Tibial nerve (tissue), 4 donors: ENCODE measurements around the gene MARVELD1. TPM values are rescaled to one million over a fixed set of nuclear protein-coding genes. Genes with fewer than 3 reads are reported as not detected.
A peak's percentile ranks its signal among the peaks of the same experiment; 100 is the strongest.

Source experiments
- DNase-seq, 2 donors: peaks; one replicate each; pipeline ENCODE4 v3.0.0-alpha.2; 2019; ENCODE audit warnings: low spot score in 2 of 2
- H3K27ac ChIP-seq, 4 donors: fragments of 200-600 bp; sonication (generic) in 3 of 4; one replicate each; pipeline ENCODE4 v1.5.1; 2017 to 2019; ENCODE audit warnings: mild to moderate bottlenecking in 1 of 4
- H3K27me3 ChIP-seq, 2 donors: fragments of 200-600 bp; sonication (generic) in 1 of 2; one replicate each; pipeline versions ENCODE4 v1.5.1 to v1.6.0; 2017 to 2019
- H3K36me3 ChIP-seq, 3 donors: fragments of 200-600 bp; sonication (generic); one replicate each; pipeline ENCODE4 v1.5.1; 2018 to 2019
- H3K4me1 ChIP-seq, 4 donors: fragments of 200-600 bp; sonication (generic) in 3 of 4; one replicate each; pipeline ENCODE4 v1.5.1; 2017 to 2019
- H3K4me3 ChIP-seq, 4 donors: fragments of 200-600 bp; sonication (generic) in 3 of 4; one replicate each; pipeline ENCODE4 v1.5.1; 2017 to 2019; ENCODE audit warnings: mild to moderate bottlenecking in 1 of 4, moderate library complexity in 1 of 4
- H3K9me3 ChIP-seq, 4 donors: fragments of 200-600 bp; sonication (generic) in 3 of 4; one replicate each; pipeline ENCODE4 v1.5.1; 2017 to 2019
- EP300 ChIP-seq, 2 donors: sonication (generic); formaldehyde crosslinking; IDR thresholded peaks; one replicate each; pipeline ENCODE4 v1.6.1; 2017; ENCODE audit warnings: antibody characterized with exemption in 2 of 2, mild to moderate bottlenecking in 1 of 2
- POLR2A ChIP-seq, 2 donors: fragments of 450-650 bp; IDR thresholded peaks; one replicate each; pipeline ENCODE4 v1.6.1; 2017; ENCODE audit warnings: antibody characterized with exemption in 2 of 2, mild to moderate bottlenecking in 2 of 2, moderate library complexity in 2 of 2
- WGBS, 2 donors: methylation state at CpG; one replicate each; pipeline ENCODE4 v1.1.5; 2018; 5-methylcytosine and 5-hydroxymethylcytosine counted together
- total RNA-seq, 4 donors: library from RNA; depleted of rRNA; stranded (reverse); fragments of >200 nt; gene quantifications; one replicate each; pipeline ENCODE4 v1.1.0, GENCODE V29; 2016
- TF ChIP-seq, protein P1 (sequence below), 5 experiments: fragments of 200-600 bp in 3 of 5; fragments of 450-650 bp in 2 of 5; sonication (generic) in 3 of 5; IDR thresholded peaks; one replicate each; pipeline ENCODE4 v1.5.1; 2016 to 2019; ENCODE audit warnings: antibody characterized with exemption in 5 of 5, mild to moderate bottlenecking in 3 of 5, moderate library complexity in 2 of 5

Gene MARVELD1
- 10 to 100 TPM; 28.0 to 45.3 (median 42.2) TPM for total RNA-seq

DNA sequence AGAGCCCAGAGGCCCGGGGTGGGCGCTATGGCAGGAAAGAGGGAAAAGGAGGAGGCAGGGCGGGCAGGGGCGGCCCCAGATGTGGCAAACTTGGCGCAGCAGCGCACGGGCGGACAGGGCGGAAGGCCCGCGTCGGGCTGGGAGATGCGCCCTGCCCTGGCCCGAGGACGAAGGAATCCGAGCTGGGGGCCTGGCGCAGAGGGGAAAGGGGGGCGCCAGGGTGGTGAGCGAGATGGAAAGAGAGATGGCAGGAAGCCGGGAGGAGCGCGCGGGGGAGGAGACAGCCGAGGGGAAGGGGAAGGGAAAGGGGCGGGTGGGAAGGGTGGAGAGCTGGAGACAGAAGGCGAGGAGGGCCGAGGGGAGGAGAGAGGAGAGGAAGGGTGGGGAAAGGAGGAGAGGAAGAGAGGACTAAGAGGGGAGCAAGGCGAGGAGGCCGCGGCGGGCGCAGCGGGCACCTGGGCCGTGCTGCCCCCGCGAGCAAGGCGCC lies at the start of gene MARVELD1:
TSS of gene MARVELD1 (plus strand) at position 392 of the 487 bp plus-strand sequence. CDS start 147 bp downstream, outside the sequence.
- H3K9me3 ChIP-seq, result no peaks in the 10 kb centered on the region
- H3K4me3 ChIP-seq, result peak within 1 kb of the TSS; percentile 41 to 82 (median 68)
- peak; percentile 69 to 76 for DNase-seq
- TF ChIP-seq, protein P1, sequence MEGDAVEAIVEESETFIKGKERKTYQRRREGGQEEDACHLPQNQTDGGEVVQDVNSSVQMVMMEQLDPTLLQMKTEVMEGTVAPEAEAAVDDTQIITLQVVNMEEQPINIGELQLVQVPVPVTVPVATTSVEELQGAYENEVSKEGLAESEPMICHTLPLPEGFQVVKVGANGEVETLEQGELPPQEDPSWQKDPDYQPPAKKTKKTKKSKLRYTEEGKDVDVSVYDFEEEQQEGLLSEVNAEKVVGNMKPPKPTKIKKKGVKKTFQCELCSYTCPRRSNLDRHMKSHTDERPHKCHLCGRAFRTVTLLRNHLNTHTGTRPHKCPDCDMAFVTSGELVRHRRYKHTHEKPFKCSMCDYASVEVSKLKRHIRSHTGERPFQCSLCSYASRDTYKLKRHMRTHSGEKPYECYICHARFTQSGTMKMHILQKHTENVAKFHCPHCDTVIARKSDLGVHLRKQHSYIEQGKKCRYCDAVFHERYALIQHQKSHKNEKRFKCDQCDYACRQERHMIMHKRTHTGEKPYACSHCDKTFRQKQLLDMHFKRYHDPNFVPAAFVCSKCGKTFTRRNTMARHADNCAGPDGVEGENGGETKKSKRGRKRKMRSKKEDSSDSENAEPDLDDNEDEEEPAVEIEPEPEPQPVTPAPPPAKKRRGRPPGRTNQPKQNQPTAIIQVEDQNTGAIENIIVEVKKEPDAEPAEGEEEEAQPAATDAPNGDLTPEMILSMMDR (IDR thresholded peaks at IDR 0.05), result no peak
- TF ChIP-seq POLR2A (IDR thresholded peaks at IDR 0.05) (peak; percentile 4 to 53), EP300 (IDR thresholded peaks at IDR 0.05) (peak in 1 of 2 donors; percentile 60)
- H3K4me1 ChIP-seq, result peaks cover 0 to 70% (median 38%) of the 10 kb centered on the region in 4 donors
- H3K27ac ChIP-seq, result peak within 1 kb of the TSS; percentile 90 to 99 (median 96)
- no peaks in the 10 kb centered on the region for H3K27me3 ChIP-seq
- peaks cover 0 to 17% (median 0%) of the 10 kb centered on the region in 3 donors for H3K36me3 ChIP-seq
- WGBS, 2 donors, result 1 to 5% methylated on average over 36 to 37 of the region's 37 CpGs

DNA sequence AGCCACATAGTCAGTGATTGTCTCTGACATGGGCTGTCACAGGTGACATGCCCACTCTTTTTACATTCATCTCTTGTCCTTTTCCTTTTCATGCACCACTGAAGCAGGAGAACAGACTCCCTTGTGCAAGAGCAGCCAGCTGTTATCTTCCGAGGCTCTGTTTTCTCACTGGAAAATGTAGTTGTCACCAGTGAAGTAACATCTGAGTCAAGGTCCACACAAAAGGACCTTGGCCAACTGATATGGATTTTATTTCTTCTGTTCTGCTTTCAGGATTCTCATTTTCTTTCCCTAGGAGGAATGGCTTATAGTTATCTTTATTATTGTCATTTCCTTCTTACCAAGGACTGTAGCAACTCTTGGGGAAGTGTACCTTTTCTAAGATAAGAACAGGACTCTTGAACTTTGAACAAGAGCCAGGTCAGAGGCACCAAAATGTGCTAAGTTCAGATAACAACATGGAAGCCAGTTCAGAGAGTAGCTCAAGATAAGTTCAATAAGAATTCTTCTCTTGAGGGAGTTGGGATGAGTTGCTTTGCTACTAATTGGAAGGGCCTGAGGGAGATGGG lies 49.2 kb upstream of the MARVELD1 start:
- 94 to 100% methylated on average over 1 of the region's 1 CpG for WGBS, 2 donors
- H3K9me3 ChIP-seq, result no peaks in the 10 kb centered on the region
- H3K4me3 ChIP-seq, result no peak overlapping the region
- no peaks in the 10 kb centered on the region for H3K27me3 ChIP-seq
- DNase-seq, result no peak
- TF ChIP-seq POLR2A (IDR thresholded peaks at IDR 0.05) (no peak), EP300 (IDR thresholded peaks at IDR 0.05) (no peak)
- TF ChIP-seq, protein P1 (IDR thresholded peaks at IDR 0.05), result no peak
- peaks cover 0 to 3% (median 0%) of the 10 kb centered on the region in 4 donors for H3K4me1 ChIP-seq
- H3K36me3 ChIP-seq, result peaks cover 0 to 87% (median 4%) of the 10 kb centered on the region in 3 donors
- no peak overlapping the region for H3K27ac ChIP-seq

DNA sequence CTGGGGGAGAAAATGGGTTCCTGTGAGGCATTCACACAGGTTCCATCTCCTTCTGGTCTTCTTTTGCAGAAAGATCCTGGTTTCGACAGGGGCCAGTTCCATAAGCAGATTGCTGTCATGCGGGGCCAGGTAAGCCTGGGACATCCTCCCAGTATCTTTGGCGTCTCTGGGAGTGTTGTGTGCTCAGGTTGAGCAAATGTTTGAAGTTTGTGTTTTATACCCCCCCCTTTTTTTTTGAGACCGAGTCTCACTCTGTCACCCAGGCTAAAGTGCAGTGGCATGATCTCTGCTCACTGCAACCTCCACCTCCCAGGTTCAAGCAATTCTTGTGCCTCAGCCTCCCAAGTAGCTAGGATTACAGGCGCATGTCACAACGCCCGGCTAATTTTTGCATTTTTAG lies 46.5 kb upstream of the MARVELD1 start:
- DNase-seq, result no peak
- Histone ChIP-seq H3K4me1 (no peaks in the 10 kb centered on the region), H3K27ac (no peak overlapping the region), H3K27me3 (no peaks in the 10 kb centered on the region), H3K4me3 (no peak overlapping the region), H3K9me3 (no peaks in the 10 kb centered on the region), H3K36me3 (peaks cover 0 to 93% (median 8%) of the 10 kb centered on the region in 3 donors)
- TF ChIP-seq, protein P1 (IDR thresholded peaks at IDR 0.05), result no peak
- TF ChIP-seq EP300 (IDR thresholded peaks at IDR 0.05) (no peak), POLR2A (IDR thresholded peaks at IDR 0.05) (no peak)
- WGBS, 2 donors, result 93 to 94% methylated on average over 7 of the region's 7 CpGs

DNA sequence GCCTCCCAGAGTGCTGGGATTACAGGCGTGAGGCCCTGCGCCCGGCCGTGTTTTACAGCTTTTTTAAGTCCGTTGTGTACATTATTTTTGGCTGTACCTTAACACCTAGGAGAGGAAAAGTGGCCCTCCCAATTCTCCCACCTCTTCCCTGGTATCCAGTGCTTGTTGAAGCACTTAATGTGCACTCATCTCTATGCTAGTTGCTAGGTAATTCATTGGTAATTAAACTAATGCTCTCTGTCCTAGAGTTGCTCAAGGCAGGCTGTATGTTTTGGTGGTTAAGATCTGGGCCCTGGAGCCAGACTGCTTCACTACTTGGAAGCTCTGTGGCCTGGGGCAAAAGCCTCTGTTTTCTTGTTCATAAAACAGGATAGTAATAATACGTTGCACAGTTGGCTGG lies 46.1 kb upstream of the MARVELD1 start:
- H3K4me3 ChIP-seq, result no peak overlapping the region
- no peaks in the 10 kb centered on the region for H3K4me1 ChIP-seq
- no peaks in the 10 kb centered on the region for H3K9me3 ChIP-seq
- no peak for DNase-seq
- no peak overlapping the region for H3K27ac ChIP-seq
- TF ChIP-seq EP300 (IDR thresholded peaks at IDR 0.05) (no peak), POLR2A (IDR thresholded peaks at IDR 0.05) (no peak)
- TF ChIP-seq, protein P1 (IDR thresholded peaks at IDR 0.05), result no peak
- 88 to 90% methylated on average over 6 of the region's 6 CpGs for WGBS, 2 donors
- peaks cover 0 to 88% (median 8%) of the 10 kb centered on the region in 3 donors for H3K36me3 ChIP-seq
- H3K27me3 ChIP-seq, result no peaks in the 10 kb centered on the region

DNA sequence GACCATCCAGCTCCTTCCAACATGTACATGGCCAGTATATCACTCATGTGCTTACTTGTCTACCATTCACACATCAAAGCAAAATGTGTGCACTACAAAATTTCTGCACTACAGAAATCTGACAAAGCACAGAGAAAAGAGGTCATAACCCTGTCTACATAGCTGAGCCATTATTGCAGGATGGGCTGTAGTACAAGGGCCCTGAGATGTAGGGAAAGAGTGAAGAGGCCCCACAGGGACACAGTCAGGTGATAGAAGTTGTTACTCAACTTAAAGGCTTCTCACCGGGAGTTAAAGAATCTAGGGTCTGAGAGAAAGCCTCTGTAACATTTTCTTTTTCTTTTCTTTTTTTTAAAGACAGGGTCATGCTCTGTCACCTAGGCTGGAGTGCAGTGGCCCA lies 44.0 kb upstream of the MARVELD1 start:
- Histone ChIP-seq H3K27me3 (no peaks in the 10 kb centered on the region), H3K4me1 (peaks cover 0 to 12% (median 0%) of the 10 kb centered on the region in 4 donors), H3K27ac (no peak overlapping the region), H3K4me3 (no peak overlapping the region), H3K9me3 (no peaks in the 10 kb centered on the region), H3K36me3 (peaks cover 0 to 81% (median 11%) of the 10 kb centered on the region in 3 donors)
- TF ChIP-seq, protein P1 (IDR thresholded peaks at IDR 0.05), result no peak
- no peak for DNase-seq
- 76 to 78% methylated on average over 1 of the region's 1 CpG for WGBS, 2 donors
